Endothelial cell of umbilical vein (primary cell): ENCODE data around the gene LFNG.

Experiments
- CTCF ChIP-seq, 2 donors: IDR thresholded peaks; 1 replicate in 1 of 2; 2 replicates in 1 of 2; pipeline ENCODE4 v1.5.1; 2011; ENCODE audit warnings: low read length in 2 of 2, mild to moderate bottlenecking in 2 of 2, moderate library complexity in 2 of 2, control low read depth in 1 of 2, inconsistent platforms in 1 of 2, low read depth in 1 of 2; ENCODE audit not compliant: insufficient read depth in 1 of 2; ENCODE audit errors: extremely low read depth in 1 of 2
- EZH2 ChIP-seq: IDR thresholded peaks from 2 replicates; pipeline ENCODE4 v1.6.1; 2012; ENCODE audit warnings: borderline replicate concordance, low read depth, mild to moderate bottlenecking, moderate library complexity, low read length, inconsistent platforms; ENCODE audit not compliant: severe bottlenecking
- GATA2 ChIP-seq: IDR thresholded peaks from 2 replicates; pipeline ENCODE4 v1.7.0; 2011; ENCODE audit warnings: low read depth, mild to moderate bottlenecking, moderate library complexity, mixed read lengths, low read length; ENCODE audit not compliant: insufficient read length, insufficient read depth
- MYC ChIP-seq: IDR thresholded peaks from one replicate; pipeline ENCODE4 v1.6.1; 2011; ENCODE audit warnings: mild to moderate bottlenecking, low read depth, low read length
- POLR2A ChIP-seq: IDR thresholded peaks from 2 replicates; pipeline ENCODE4 v1.6.1; 2012; ENCODE audit warnings: low read depth, mild to moderate bottlenecking, control low read depth, low read length

GRCh38 chr7:2472739-2473138 lies 46.8 kb upstream of the LFNG start:
- TF ChIP-seq CTCF (IDR thresholded peaks at IDR 0.05; ENCODE audit: extremely low read depth in 1 of 2, insufficient read depth in 1 of 2, low read depth in 1 of 2, low read length in 2 of 2) (no peak), EZH2 (no peak), MYC (no peak), GATA2 (no peak), POLR2A (no peak)
